Endodermal cell (in vitro differentiated cells): Measurements from ENCODE around the gene IGLON5. TPM values are rescaled to one million over a fixed set of nuclear protein-coding genes. Genes with fewer than 3 reads are reported as not detected.
A peak's percentile ranks its signal among the peaks of the same experiment; 100 is the strongest.

Source experiments
- DNase-seq: peaks from one replicate; pipeline ENCODE4 v3.0.0-alpha.2; 2017
- H3K27ac ChIP-seq: 2 replicates; pipeline ENCODE4 v1.5.1; 2013; ENCODE audit warnings: mild to moderate bottlenecking, low read depth, low read length, moderate library complexity
- H3K27me3 ChIP-seq: 2 replicates; pipeline ENCODE4 v1.6.1; 2013; ENCODE audit warnings: mild to moderate bottlenecking, low read length, moderate library complexity; ENCODE audit not compliant: insufficient read depth, control insufficient read depth, poor library complexity, severe bottlenecking
- H3K36me3 ChIP-seq: 2 replicates; pipeline ENCODE4 v1.7.0; 2013; ENCODE audit warnings: mild to moderate bottlenecking, low read length, moderate library complexity; ENCODE audit not compliant: control insufficient read depth, insufficient read depth
- H3K4me1 ChIP-seq: one replicate; pipeline ENCODE4 v1.7.0; 2013; ENCODE audit warnings: low read length; ENCODE audit not compliant: control insufficient read depth, insufficient read depth
- H3K4me3 ChIP-seq: 2 replicates; pipeline ENCODE4 v1.5.1; 2013; ENCODE audit warnings: mild to moderate bottlenecking, low read length, moderate library complexity
- H3K9ac ChIP-seq: 2 replicates; pipeline ENCODE4 v1.6.1; 2013; ENCODE audit warnings: mild to moderate bottlenecking, low read length, moderate library complexity; ENCODE audit not compliant: poor library complexity, severe bottlenecking; ENCODE audit errors: extremely low read depth
- H3K9me3 ChIP-seq: 2 replicates; pipeline ENCODE4 v1.6.1; 2013; ENCODE audit warnings: mild to moderate bottlenecking, low read length, moderate library complexity; ENCODE audit not compliant: control insufficient read depth
- H3K27ac Mint-ChIP-seq: 2 replicates; pipeline ENCODE4 v1.8.0; 2020; ENCODE audit warnings: mixed read lengths
- H3K27me3 Mint-ChIP-seq: 2 replicates; pipeline ENCODE4 v1.8.0; 2021; ENCODE audit warnings: mild to moderate bottlenecking, mixed read lengths; ENCODE audit not compliant: insufficient read depth
- H3K36me3 Mint-ChIP-seq: 2 replicates; pipeline ENCODE4 v1.8.0; 2020; ENCODE audit warnings: low read depth, mixed read lengths
- H3K4me1 Mint-ChIP-seq: 2 replicates; pipeline ENCODE4 v1.8.0; 2020; ENCODE audit warnings: mixed read lengths
- H3K4me3 Mint-ChIP-seq: 2 replicates; pipeline ENCODE4 v1.8.0; 2020; ENCODE audit warnings: mild to moderate bottlenecking, moderate library complexity, mixed read lengths
- H3K9me3 Mint-ChIP-seq: 2 replicates; pipeline ENCODE4 v1.8.0; 2020; ENCODE audit warnings: mild to moderate bottlenecking, mixed read lengths
- CTCF ChIP-seq: fragments of 200-600 bp; sonication (generic); conservative IDR thresholded peaks from 2 replicates; pipeline ENCODE4 v1.5.0; 2021; ENCODE audit warnings: antibody characterized with exemption, mild to moderate bottlenecking
- WGBS, 2 experiments: methylation state at CpG; one replicate each; pipeline versions ENCODE4 v1.1.5 to v1.1.7; 2013; ENCODE audit warnings: missing lambda C conversion rate in 2 of 2, mixed read lengths in 1 of 2; ENCODE audit not compliant: insufficient coverage in 1 of 2, insufficient read length in 1 of 2; 5-methylcytosine and 5-hydroxymethylcytosine counted together
- total RNA-seq, 2 donors: library from RNA; stranded (reverse); fragmentation: NEBNext Ultra II Directional in 1 of 2; extraction: Animal tissue kit (Norgen Biotek cat#: 25700) in 1 of 2; gene quantifications; 2 replicates in 1 of 2; 3 replicates in 1 of 2; pipeline ENCODE4 v1.2.1, GENCODE V29; 2021

Gene IGLON5
- total RNA-seq, 2 donors from 2014 or later: 42.7 to 49.4 TPM

DNA sequence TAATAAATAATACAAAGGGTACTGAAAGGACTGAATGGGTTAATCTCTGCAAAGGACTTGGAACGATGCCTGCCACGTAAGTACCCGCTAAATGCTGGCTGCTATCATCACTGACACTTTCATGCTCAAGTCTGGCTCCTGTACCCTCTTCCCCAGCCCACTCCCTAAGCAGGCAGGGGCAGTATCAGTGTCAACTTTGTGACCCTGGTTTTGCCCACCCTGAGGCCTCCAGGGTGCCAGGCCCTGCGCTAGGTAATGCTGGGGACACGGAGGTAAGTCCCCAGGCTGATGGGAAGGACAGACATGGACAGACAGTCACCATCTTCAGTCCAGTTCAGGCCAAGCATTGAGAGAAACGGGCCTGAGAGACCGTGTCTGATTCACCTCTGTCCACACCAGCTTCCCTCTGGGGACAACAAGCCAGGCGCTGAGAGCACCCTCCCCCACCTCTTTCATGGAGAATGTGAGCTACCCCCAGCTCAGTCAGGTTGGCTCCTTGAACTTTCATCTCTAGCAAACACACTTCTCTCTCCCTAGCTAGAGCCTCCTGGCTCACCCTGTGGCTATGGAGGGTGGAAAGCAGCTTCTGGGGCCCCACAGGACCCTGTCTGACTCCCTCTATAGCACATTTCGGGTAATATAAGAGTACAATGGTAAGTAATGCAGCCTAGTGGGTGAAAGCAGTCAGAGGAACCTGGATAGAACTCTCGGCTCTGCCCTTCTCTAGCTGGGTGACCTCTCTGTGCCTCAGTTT, 53.9 kb downstream of the IGLON5 start:
- H3K9me3 Mint-ChIP-seq: no peaks in the 10 kb centered on the region
- no peaks in the 10 kb centered on the region for H3K36me3 ChIP-seq
- peaks cover 39% of the 10 kb centered on the region for H3K4me1 Mint-ChIP-seq
- peak overlapping the region; percentile 83 for H3K9ac ChIP-seq
- H3K4me3 ChIP-seq: peak overlapping the region; percentile 89
- H3K36me3 Mint-ChIP-seq: no peaks in the 10 kb centered on the region
- H3K27me3 Mint-ChIP-seq: no peaks in the 10 kb centered on the region
- peak; percentile 68 for DNase-seq
- H3K4me1 ChIP-seq: peaks cover 17% of the 10 kb centered on the region
- peak overlapping the region; percentile 6 for H3K27ac ChIP-seq
- H3K4me3 Mint-ChIP-seq: peak overlapping the region; percentile 99
- H3K9me3 ChIP-seq: no peaks in the 10 kb centered on the region
- TF ChIP-seq CTCF: no peak
- no peaks in the 10 kb centered on the region for H3K27me3 ChIP-seq
- peak overlapping the region; percentile 96 for H3K27ac Mint-ChIP-seq
- 46 to 54% methylated on average over 8 to 10 of the region's 10 CpGs for WGBS, 2 experiments

- no peak for TF ChIP-seq CTCF
- Mint-ChIP-seq H3K4me1 (peaks cover 39% of the 10 kb centered on the region), H3K36me3 (no peaks in the 10 kb centered on the region), H3K9me3 (no peaks in the 10 kb centered on the region), H3K4me3 (peak within 1 kb of the TSS; percentile 99), H3K27me3 (peaks cover 3% of the 10 kb centered on the region), H3K27ac (peak within 1 kb of the TSS; percentile 99)
- H3K36me3 ChIP-seq: no peaks in the 10 kb centered on the region
- H3K9me3 ChIP-seq: no peaks in the 10 kb centered on the region
- DNase-seq: no peak
- H3K27ac ChIP-seq: peak within 1 kb of the TSS; percentile 78
- peak within 1 kb of the TSS; percentile 94 for H3K4me3 ChIP-seq
- WGBS, 2 experiments: 1% methylated on average over 16 to 27 of the region's 27 CpGs
- H3K27me3 ChIP-seq: no peaks in the 10 kb centered on the region
- peak within 1 kb of the TSS; percentile 86 for H3K9ac ChIP-seq
- peaks cover 17% of the 10 kb centered on the region for H3K4me1 ChIP-seq
Measured at GRCh38 chr19:51365965-51366388, 54.5 kb downstream of the IGLON5 start, which contains the start of gene ETFB. Gene ETFB (minus strand): TSS chr19:51366388. CDS start chr19:51366326, 62 bp downstream.

DNA sequence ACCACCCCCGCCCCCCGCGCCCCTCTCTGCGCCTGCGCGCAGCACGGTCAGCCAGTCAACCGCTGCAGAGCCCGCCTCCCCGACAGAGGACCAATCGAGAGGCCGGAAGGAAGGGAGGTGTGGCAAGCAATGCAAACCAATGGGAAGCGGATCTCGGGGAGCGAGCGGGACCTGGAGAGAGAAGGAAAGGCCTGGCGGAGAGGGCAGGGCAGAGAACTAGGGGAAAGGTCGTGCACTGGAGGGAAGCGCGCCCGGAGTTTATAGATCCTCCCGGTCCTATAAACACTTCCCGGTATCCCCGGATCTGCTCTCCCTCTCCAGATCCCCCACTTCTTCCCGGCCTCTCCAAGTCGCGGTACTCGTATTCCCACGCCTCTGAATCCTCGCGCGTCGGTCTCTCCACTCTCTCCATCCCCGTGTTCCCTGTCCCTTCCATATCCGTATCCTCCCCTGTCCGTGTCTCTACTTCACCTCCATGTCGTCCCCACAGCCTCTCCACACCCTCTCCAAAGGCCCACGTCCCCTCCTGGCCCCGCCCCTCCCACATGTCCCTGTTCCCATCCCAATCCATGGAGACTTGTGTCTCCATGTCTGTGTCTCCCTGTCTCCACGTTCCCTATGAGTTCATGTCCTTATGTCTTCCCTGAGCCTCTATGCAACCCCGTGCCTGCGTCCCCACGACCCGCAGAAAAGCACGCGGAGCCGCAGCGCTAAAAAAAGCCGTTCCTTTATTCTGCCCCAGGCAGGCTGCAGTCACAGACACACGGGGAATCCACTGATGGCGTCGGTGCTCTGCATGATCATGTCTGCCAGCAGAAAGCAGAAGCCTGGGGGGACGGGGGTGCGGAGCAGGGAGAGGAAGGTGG, 55.2 kb downstream of the IGLON5 start:
- 0% methylated on average over 28 to 54 of the region's 54 CpGs for WGBS, 2 experiments
- Mint-ChIP-seq H3K4me3 (peak overlapping the region; percentile 99), H3K27me3 (peaks cover 4% of the 10 kb centered on the region), H3K9me3 (no peaks in the 10 kb centered on the region), H3K4me1 (peaks cover 39% of the 10 kb centered on the region), H3K27ac (peak overlapping the region; percentile 99), H3K36me3 (no peaks in the 10 kb centered on the region)
- H3K27me3 ChIP-seq: no peaks in the 10 kb centered on the region
- H3K36me3 ChIP-seq: no peaks in the 10 kb centered on the region
- peak overlapping the region; percentile 86 for H3K9ac ChIP-seq
- no peaks in the 10 kb centered on the region for H3K9me3 ChIP-seq
- no peak for TF ChIP-seq CTCF
- H3K4me3 ChIP-seq: peak overlapping the region; percentile 94
- peak overlapping the region; percentile 78 for H3K27ac ChIP-seq
- peaks cover 17% of the 10 kb centered on the region for H3K4me1 ChIP-seq
- DNase-seq: peak; percentile 100
